ENCODE data around the gene RECK. TPM values are rescaled to one million over a fixed set of nuclear protein-coding genes. Genes with fewer than 3 reads are reported as not detected.

Gene RECK
- total and polyA plus RNA-seq, 4 donors = 6.0 to 34.1 (median 24.4) TPM

DNA sequence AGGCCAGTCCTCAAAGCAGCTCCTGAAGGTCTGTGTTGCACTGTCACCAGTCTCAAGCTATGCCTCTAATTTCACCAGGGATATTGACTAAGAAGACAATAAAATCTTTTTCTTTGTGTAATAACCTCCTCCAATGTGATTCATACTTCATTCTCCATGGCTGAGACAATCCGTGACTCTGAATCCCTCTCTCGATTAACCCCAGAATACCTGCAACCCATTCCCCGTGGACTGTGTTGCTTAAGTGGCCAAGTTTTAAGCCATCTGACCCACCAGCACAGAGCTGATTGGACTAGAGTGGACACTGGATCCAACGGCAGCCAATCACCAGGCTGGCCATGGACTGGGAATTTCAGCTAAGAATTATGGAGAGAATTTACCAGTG lies 127.1 kb downstream of the RECK start:
- no peaks in the 10 kb centered on the region for H3K9me3 ChIP-seq (ENCODE audit: control insufficient read depth, low read length)
- WGBS, 2 donors = 30 to 34% methylated on average over 4 of the region's 4 CpGs
- ATAC-seq (ENCODE audit: low FRiP score) (no peak), DNase-seq (no peak)
- H3K27me3 ChIP-seq (ENCODE audit: control insufficient read depth in 1 of 2, insufficient read depth in 2 of 2, low read length in 1 of 2) = no peaks in the 10 kb centered on the region
- no peak overlapping the region for H3K4me3 ChIP-seq (ENCODE audit: low read length in 2 of 2)
- H3K27ac ChIP-seq (ENCODE audit: low read depth in 1 of 2, low read length in 2 of 2) = peak overlapping the region in 1 of 2 donors; percentile 69
- no peaks in the 10 kb centered on the region for H3K4me1 ChIP-seq (ENCODE audit: control insufficient read depth in 1 of 2, insufficient read depth in 2 of 2, low read length in 2 of 2)
- intact Hi-C loops (cut with DNase I) = no loop called here
- no peaks in the 10 kb centered on the region for H3K36me3 ChIP-seq (ENCODE audit: control insufficient read depth in 1 of 2, insufficient read depth in 2 of 2, low read length in 1 of 2)

DNA sequence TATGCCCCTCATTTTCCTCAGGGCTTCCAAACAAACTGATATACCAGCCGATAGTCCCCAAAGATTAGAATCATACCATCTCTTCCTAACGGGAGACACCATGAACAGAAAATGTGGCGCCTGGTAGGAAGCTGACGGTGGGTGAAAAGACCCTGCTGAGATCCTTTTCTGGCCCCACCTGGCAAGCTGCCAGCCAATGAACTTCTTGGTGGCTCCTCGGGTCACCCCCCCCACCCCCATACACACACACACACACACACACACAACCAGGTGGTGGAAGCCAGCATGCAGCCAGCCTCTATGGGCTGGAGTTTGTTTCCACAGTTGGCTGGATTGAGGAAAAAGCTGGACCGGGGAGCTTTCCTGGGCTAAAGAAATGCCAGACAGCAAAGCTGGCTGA lies 127.7 kb downstream of the RECK start:
- Histone ChIP-seq H3K27me3 (ENCODE audit: control insufficient read depth in 1 of 2, insufficient read depth in 2 of 2, low read length in 1 of 2) (no peaks in the 10 kb centered on the region), H3K4me1 (ENCODE audit: control insufficient read depth in 1 of 2, insufficient read depth in 2 of 2, low read length in 2 of 2) (no peaks in the 10 kb centered on the region), H3K4me3 (ENCODE audit: low read length in 2 of 2) (no peak overlapping the region), H3K9me3 (ENCODE audit: control insufficient read depth, low read length) (no peaks in the 10 kb centered on the region), H3K27ac (ENCODE audit: low read depth in 1 of 2, low read length in 2 of 2) (no peak overlapping the region), H3K36me3 (ENCODE audit: control insufficient read depth in 1 of 2, insufficient read depth in 2 of 2, low read length in 1 of 2) (no peaks in the 10 kb centered on the region)
- 68 to 74% methylated on average over 6 of the region's 6 CpGs for WGBS, 2 donors
- no peak for ATAC-seq (ENCODE audit: low FRiP score)
- DNase-seq = peak in 1 of 2 donors; percentile 78
- intact Hi-C loops (cut with DNase I) = no loop called here

- DNase-seq = peak in 1 of 2 donors; percentile 52
- no peak for ATAC-seq (ENCODE audit: low FRiP score)
Measured at GRCh38 chr9:36164989-36165388, 128.3 kb downstream of the RECK start.

GRCh38 chr9:36165826-36166167 lies 129.1 kb downstream of the RECK start:
- Histone ChIP-seq H3K4me1 (ENCODE audit: control insufficient read depth in 1 of 2, insufficient read depth in 2 of 2, low read length in 2 of 2) (no peaks in the 10 kb centered on the region), H3K9me3 (ENCODE audit: control insufficient read depth, low read length) (no peaks in the 10 kb centered on the region), H3K36me3 (ENCODE audit: control insufficient read depth in 1 of 2, insufficient read depth in 2 of 2, low read length in 1 of 2) (no peaks in the 10 kb centered on the region), H3K4me3 (ENCODE audit: low read length in 2 of 2) (no peak overlapping the region), H3K27ac (ENCODE audit: low read depth in 1 of 2, low read length in 2 of 2) (no peak overlapping the region), H3K27me3 (ENCODE audit: control insufficient read depth in 1 of 2, insufficient read depth in 2 of 2, low read length in 1 of 2) (no peaks in the 10 kb centered on the region)
- intact Hi-C loops (cut with DNase I) = loop anchor here (1.0 to 2.0 kb wide), 4 partner anchors 17 to 63 kb away; partner anchors contain the start of gene GLIPR2 (in 1 of the 2)
- 5 to 7% methylated on average over 12 of the region's 12 CpGs for WGBS, 2 donors
- no peak for DNase-seq
- peak; percentile 69 for ATAC-seq (ENCODE audit: low FRiP score)

More at GRCh38 chr9:36164989-36165388, 128.3 kb downstream of the RECK start:
- no peaks in the 10 kb centered on the region for H3K27me3 ChIP-seq (ENCODE audit: control insufficient read depth in 1 of 2, insufficient read depth in 2 of 2, low read length in 1 of 2)
- no peaks in the 10 kb centered on the region for H3K4me1 ChIP-seq (ENCODE audit: control insufficient read depth in 1 of 2, insufficient read depth in 2 of 2, low read length in 2 of 2)
- H3K4me3 ChIP-seq (ENCODE audit: low read length in 2 of 2) = no peak overlapping the region
- intact Hi-C loops (cut with DNase I) = no loop called here
- H3K36me3 ChIP-seq (ENCODE audit: control insufficient read depth in 1 of 2, insufficient read depth in 2 of 2, low read length in 1 of 2) = no peaks in the 10 kb centered on the region
- peak overlapping the region in 1 of 2 donors; percentile 2 for H3K27ac ChIP-seq (ENCODE audit: low read depth in 1 of 2, low read length in 2 of 2)
- WGBS, 2 donors = 85 to 87% methylated on average over 3 of the region's 3 CpGs
- H3K9me3 ChIP-seq (ENCODE audit: control insufficient read depth, low read length) = no peaks in the 10 kb centered on the region

DNA sequence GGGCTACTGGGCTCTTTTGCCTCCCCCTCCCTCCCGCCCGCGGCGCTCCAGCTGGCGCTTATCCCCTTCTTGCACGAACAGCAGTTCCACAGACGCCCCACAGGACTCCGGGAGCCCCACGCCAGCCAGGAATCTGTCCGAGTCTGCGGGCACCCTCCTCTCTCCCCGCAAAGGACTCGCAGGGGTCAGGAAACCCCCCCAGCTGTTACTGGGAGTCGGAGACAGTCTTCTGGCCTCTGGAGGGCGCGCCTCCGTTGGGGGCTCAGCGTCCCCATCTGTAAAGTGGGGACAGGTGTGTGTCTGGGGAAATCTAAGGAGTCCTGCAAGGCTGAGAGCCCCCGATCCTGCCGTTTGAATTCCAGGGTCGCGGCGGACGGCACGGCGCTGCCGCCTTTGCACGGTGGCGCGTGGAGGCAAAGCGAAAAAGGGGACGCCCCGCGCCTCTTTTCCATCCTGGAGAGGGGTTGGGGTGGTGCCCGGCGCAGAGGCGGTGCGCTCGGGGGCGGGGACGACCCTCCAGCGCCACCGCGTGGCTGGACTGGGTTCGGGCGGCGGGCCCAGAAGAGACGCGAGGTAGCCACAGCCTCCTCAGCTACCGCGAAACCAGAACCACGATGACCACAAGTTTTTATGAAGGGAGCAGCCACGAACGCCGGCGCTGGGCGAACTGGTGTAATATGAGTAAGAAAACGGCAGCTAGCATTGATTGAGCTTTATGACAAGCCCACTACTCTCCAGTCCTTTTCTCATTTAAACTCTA lies 129.6 kb downstream of the RECK start:
- 0 to 1% methylated on average over 38 to 58 of the region's 58 CpGs for WGBS, 2 donors
- no peaks in the 10 kb centered on the region for H3K4me1 ChIP-seq (ENCODE audit: control insufficient read depth in 1 of 2, insufficient read depth in 2 of 2, low read length in 2 of 2)
- no peak overlapping the region for H3K27ac ChIP-seq (ENCODE audit: low read depth in 1 of 2, low read length in 2 of 2)
- no peaks in the 10 kb centered on the region for H3K27me3 ChIP-seq (ENCODE audit: control insufficient read depth in 1 of 2, insufficient read depth in 2 of 2, low read length in 1 of 2)
- DNase-seq = peak; percentile 89 to 95
- H3K36me3 ChIP-seq (ENCODE audit: control insufficient read depth in 1 of 2, insufficient read depth in 2 of 2, low read length in 1 of 2) = no peaks in the 10 kb centered on the region
- no peaks in the 10 kb centered on the region for H3K9me3 ChIP-seq (ENCODE audit: control insufficient read depth, low read length)
- peak; percentile 97 for ATAC-seq (ENCODE audit: low FRiP score)
- peak overlapping the region; percentile 21 to 42 for H3K4me3 ChIP-seq (ENCODE audit: low read length in 2 of 2)
- intact Hi-C loops (cut with DNase I) = loop anchor here (1.0 to 2.0 kb wide), 4 partner anchors 18 to 64 kb away; partner anchors contain the start of gene GLIPR2 (in 1 of the 2)

DNA sequence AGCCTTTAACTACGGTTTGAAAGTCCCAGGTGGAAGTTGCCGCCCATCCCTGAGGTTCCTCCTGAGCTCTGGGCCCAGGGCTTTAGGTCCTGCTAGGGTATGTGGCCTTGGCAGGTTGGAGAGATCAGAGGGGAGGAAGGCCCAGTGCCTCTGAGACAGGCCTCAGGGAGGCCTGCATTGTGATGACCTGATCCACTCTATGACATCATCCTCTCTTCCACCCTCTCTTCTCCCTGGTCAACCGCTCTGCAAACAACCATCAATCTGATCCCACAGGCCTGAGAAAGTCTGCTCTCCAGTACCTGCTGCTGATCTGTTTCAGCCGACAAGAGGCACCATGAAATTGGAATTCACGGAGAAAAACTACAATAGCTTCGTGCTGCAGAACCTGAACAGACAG lies 132.5 kb downstream of the RECK start, which contains the start of gene CCIN:
Gene CCIN (plus strand): TSS at position 223 of the 400 bp plus-strand sequence. CDS start 115 bp downstream, at position 338.
- H3K4me3 ChIP-seq (ENCODE audit: low read length in 2 of 2) = no peak within 1 kb of the TSS
- no peak within 1 kb of the TSS for H3K27ac ChIP-seq (ENCODE audit: low read depth in 1 of 2, low read length in 2 of 2)
- no peak for DNase-seq
- H3K9me3 ChIP-seq (ENCODE audit: control insufficient read depth, low read length) = no peaks in the 10 kb centered on the region
- no peaks in the 10 kb centered on the region for H3K4me1 ChIP-seq (ENCODE audit: control insufficient read depth in 1 of 2, insufficient read depth in 2 of 2, low read length in 2 of 2)
- no peaks in the 10 kb centered on the region for H3K36me3 ChIP-seq (ENCODE audit: control insufficient read depth in 1 of 2, insufficient read depth in 2 of 2, low read length in 1 of 2)
- WGBS, 2 donors = 93 to 95% methylated on average over 6 of the region's 6 CpGs
- intact Hi-C loops (cut with DNase I) = no loop called here
- H3K27me3 ChIP-seq (ENCODE audit: control insufficient read depth in 1 of 2, insufficient read depth in 2 of 2, low read length in 1 of 2) = no peaks in the 10 kb centered on the region
- no peak for ATAC-seq (ENCODE audit: low FRiP score)

GRCh38 chr9:36169708-36170107 lies 133.0 kb downstream of the RECK start:
- DNase-seq (no peak), ATAC-seq (ENCODE audit: low FRiP score) (no peak)
- H3K27me3 ChIP-seq (ENCODE audit: control insufficient read depth in 1 of 2, insufficient read depth in 2 of 2, low read length in 1 of 2) = no peaks in the 10 kb centered on the region
- H3K27ac ChIP-seq (ENCODE audit: low read depth in 1 of 2, low read length in 2 of 2) = no peak overlapping the region
- H3K4me3 ChIP-seq (ENCODE audit: low read length in 2 of 2) = no peak overlapping the region
- H3K36me3 ChIP-seq (ENCODE audit: control insufficient read depth in 1 of 2, insufficient read depth in 2 of 2, low read length in 1 of 2) = no peaks in the 10 kb centered on the region
- WGBS, 2 donors = 93 to 97% methylated on average over 17 of the region's 17 CpGs
- H3K4me1 ChIP-seq (ENCODE audit: control insufficient read depth in 1 of 2, insufficient read depth in 2 of 2, low read length in 2 of 2) = no peaks in the 10 kb centered on the region
- no peaks in the 10 kb centered on the region for H3K9me3 ChIP-seq (ENCODE audit: control insufficient read depth, low read length)
- intact Hi-C loops (cut with DNase I) = no loop called here

GRCh38 chr9:36170531-36170930 lies 133.8 kb downstream of the RECK start:
- DNase-seq (no peak), ATAC-seq (ENCODE audit: low FRiP score) (no peak)
- intact Hi-C loops (cut with DNase I) = no loop called here
- H3K9me3 ChIP-seq (ENCODE audit: control insufficient read depth, low read length) = no peaks in the 10 kb centered on the region
- no peak overlapping the region for H3K4me3 ChIP-seq (ENCODE audit: low read length in 2 of 2)
- no peaks in the 10 kb centered on the region for H3K4me1 ChIP-seq (ENCODE audit: control insufficient read depth in 1 of 2, insufficient read depth in 2 of 2, low read length in 2 of 2)
- H3K36me3 ChIP-seq (ENCODE audit: control insufficient read depth in 1 of 2, insufficient read depth in 2 of 2, low read length in 1 of 2) = no peaks in the 10 kb centered on the region
- no peaks in the 10 kb centered on the region for H3K27me3 ChIP-seq (ENCODE audit: control insufficient read depth in 1 of 2, insufficient read depth in 2 of 2, low read length in 1 of 2)
- H3K27ac ChIP-seq (ENCODE audit: low read depth in 1 of 2, low read length in 2 of 2) = no peak overlapping the region
- 94 to 98% methylated on average over 13 of the region's 13 CpGs for WGBS, 2 donors

DNA sequence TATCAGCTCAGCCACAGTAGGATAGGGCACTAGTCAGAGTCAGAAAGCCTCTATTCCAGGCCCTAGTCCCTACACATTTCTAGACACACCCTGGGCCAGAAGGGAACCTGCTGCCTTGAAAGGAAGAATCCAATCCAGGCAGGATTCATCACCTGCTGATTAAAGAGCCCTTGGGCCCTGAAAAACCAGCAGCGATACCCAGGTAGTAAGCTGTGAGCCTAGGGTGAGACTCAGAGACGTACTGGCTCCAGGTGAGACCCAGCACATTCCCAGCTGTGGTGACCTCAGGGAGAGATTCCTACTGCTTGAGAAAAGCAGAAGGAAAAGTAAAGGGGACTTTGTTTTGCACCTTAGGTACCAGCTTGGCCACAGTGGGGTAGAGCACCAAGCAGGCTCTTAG lies 137.1 kb downstream of the RECK start:
- intact Hi-C loops (cut with DNase I) = no loop called here
- Histone ChIP-seq H3K4me1 (ENCODE audit: control insufficient read depth in 1 of 2, insufficient read depth in 2 of 2, low read length in 2 of 2) (no peaks in the 10 kb centered on the region), H3K27ac (ENCODE audit: low read depth in 1 of 2, low read length in 2 of 2) (no peak overlapping the region), H3K9me3 (ENCODE audit: control insufficient read depth, low read length) (no peaks in the 10 kb centered on the region), H3K27me3 (ENCODE audit: control insufficient read depth in 1 of 2, insufficient read depth in 2 of 2, low read length in 1 of 2) (no peaks in the 10 kb centered on the region), H3K36me3 (ENCODE audit: control insufficient read depth in 1 of 2, insufficient read depth in 2 of 2, low read length in 1 of 2) (no peaks in the 10 kb centered on the region), H3K4me3 (ENCODE audit: low read length in 2 of 2) (no peak overlapping the region)
- 97 to 98% methylated on average over 2 of the region's 2 CpGs for WGBS, 2 donors
- ATAC-seq (ENCODE audit: low FRiP score) (no peak), DNase-seq (no peak)

Data from aorta (tissue), 5 donors.